GM11168 (cell line): ENCODE measurements around the gene STIM1.

ENCODE experiments used
- in situ Hi-C: fragments of 300-500 bp; cut with MboI; formaldehyde crosslinking; loops from one replicate; pipeline ENCODE4 v1.12.0; 2022; ENCODE audit warnings: low sequenced_read_pairs; ENCODE audit not compliant: unreplicated experiment

STIM1 gene

DNA sequence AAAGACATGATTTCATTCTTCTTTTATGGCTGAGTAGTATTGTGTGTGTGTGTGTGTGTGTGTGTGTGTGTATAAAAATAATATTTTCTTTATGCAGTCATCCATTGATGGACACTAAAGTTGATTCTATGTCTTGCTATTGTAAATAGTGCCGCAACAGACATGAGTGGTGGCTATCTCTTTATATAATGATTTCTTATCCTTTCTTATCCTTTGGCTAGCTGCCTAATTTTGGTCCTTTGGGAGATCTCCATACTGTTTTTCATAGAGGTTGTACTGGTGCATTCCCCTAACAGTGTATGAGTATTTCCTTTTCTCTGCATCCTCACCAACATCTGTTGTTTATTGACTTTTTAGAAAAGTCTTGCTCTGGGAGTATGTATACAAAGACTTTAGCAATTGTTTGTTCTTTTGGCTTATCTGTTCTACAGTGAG, 107.0 kb downstream of the STIM1 start:
- in situ Hi-C loops = loop anchor here (10.0 kb wide), 1 partner anchor 108 kb away; the partner anchor contains the start of gene STIM1

DNA sequence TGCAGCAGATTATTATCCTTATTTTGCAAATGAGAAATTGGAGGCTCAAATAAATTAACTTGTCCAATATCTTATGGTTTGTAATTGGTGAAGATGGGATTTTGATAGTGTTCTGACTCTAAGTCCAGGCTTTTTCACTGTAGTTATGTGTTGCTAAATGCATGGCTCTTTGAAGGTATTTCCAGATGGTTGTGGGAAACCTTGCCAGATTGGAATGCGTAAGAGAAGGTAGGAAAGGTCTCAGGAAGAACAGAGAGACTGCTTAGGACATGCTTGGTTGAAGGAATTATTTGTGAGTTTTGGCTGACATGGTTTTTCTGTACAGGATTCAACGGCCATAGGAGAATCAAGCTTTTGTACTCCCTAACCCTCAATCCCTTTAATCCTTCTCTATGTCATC, 108.6 kb downstream of the STIM1 start:
- in situ Hi-C loops = loop anchor here (10.0 kb wide), 1 partner anchor 109 kb away; the partner anchor contains the start of gene STIM1

DNA sequence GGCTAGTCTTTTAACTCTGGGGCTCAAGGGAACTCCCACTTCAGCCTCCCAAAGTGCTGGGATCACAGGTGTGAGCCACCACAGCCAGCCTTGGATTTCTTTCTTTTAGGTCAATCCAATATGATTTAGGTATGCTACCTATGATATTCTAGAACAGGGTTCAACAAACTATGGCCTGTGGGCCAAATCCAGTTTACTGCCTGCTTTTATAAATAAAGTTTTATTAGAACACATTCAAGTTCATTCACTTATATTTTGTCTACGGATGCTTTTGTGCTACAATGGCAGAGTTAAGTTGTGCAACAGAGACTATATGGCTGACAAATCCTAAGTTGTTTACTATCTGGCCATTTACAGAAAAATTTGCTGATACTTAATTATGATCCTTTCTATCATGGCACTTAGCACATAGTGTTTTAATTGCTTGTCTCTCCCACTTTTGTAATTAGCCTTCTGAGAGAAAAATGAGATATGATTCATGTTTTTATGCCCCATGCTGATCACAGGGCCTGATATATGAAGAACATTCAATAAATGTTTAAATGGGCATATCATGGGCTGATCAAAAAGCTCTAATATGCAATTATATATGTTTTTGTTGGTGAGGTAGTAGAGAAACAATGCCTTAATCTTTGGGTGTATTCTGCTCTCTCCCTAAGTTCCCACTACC, 109.6 kb downstream of the STIM1 start:
- in situ Hi-C loops = loop anchor here (10.0 kb wide), 1 partner anchor 110 kb away; the partner anchor contains the start of gene STIM1

DNA sequence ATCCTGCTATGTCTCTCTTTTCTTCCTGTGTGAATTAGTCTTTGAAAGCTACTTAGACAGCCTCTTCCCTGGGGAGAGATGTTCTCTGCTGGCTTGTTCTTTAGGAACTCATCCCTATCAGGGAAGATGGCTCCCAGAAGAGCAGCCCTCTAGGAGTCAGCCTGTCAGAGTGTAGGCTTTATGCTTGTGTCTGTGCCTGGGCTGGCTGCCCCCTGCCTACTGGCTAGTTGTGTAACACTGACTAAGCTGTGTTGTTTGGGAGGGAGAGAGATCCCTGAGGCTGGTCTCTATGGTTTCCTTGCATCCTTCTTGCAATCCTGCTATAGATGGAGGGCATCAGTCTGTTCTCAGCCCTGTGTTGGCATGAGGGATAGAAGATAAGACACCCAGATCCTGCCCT, 112.2 kb downstream of the STIM1 start:
- in situ Hi-C loops = loop anchor here (10.0 kb wide), 1 partner anchor 113 kb away; the partner anchor contains the start of gene STIM1

DNA sequence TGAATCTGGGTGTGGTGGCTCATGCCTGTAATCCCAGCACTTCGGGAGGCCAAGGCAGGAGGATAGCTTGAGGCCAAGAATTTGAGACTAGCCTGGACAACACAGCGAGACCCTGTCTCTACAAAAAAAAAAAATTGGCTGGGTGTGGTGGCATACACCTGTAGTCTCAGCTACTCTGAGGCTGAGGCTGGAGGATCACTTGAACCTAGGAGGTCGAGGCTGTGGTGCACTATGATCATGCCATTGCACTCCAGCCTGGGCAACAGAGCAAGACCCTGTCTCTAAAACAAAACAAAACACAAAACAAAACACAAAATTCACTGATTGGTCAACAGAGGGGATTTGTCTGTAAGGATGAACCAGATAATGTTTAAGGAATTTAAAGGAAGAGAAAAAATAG, 113.7 kb downstream of the STIM1 start:
- in situ Hi-C loops = loop anchor here (10.0 kb wide), 1 partner anchor 114 kb away; the partner anchor contains the start of gene STIM1

DNA sequence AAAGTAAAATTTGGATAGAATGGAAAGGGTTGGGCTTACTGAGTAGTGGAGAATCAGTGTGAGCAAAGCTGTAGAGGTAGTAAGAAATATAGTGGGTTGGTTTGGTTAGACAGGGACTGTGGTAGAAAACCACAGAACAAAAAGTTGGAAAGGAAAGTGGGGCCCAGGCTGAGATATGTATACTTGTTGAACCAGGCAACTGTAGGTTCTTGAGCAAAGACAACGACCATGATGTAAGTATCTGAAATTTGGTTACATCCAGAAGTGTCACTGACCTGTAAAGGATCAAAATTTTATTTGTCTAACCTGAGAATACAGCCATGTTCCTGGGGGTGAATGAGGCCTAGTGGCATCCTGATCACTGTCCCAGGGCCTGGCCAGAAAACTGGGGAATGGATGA, 114.1 kb downstream of the STIM1 start:
- in situ Hi-C loops = loop anchor here (10.0 kb wide), 1 partner anchor 115 kb away; the partner anchor contains the start of gene STIM1

DNA sequence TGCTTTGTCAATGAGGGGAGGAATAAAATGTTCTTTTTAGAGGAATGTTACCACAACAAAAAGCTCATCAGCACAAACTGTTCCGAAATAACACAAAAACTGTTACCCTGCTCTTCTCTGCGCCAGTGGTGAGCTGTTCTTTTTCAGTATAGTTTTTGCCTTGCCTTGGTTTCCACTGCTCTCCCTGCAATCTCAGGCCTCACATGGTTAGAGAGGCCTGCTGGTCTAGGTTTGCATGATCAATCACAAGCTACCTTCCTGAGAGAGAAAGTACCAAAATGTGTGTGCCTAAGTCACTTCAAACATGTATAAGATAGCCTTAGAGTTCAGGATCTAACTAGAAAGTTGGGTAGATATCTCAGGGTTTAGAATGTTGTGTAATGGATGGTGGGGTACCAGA, 114.6 kb downstream of the STIM1 start:
- in situ Hi-C loops = no loop called here

DNA sequence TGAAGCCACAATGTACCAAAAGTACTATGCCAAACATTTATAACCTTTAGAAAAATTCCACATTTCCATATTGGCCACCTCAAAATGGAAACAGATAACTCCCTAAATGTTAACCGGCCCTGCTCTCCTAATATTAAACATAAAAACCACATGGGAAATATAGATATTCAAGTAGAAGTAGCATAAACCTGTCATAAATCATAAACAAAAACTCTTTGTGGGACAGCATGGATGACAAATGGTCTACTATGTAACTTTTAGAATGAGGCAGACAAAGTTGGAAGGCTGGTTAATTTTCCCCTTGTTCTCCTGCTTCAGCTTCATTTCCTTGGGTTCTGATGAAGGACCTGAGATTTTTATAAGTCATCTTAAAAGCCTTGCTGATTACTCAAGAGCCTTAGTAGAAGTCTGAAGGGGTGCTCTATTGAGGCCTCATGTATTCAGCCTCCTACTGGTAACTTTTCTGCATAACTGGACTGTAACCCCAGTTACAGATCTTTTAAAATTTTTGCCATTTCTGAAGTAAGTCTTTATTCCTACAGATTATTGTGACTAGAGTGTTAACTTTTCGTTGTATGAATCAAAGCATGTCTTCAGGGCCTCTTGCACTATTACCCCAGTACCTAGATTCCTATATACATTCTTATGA, 116.4 kb downstream of the STIM1 start:
- in situ Hi-C loops = no loop called here

DNA sequence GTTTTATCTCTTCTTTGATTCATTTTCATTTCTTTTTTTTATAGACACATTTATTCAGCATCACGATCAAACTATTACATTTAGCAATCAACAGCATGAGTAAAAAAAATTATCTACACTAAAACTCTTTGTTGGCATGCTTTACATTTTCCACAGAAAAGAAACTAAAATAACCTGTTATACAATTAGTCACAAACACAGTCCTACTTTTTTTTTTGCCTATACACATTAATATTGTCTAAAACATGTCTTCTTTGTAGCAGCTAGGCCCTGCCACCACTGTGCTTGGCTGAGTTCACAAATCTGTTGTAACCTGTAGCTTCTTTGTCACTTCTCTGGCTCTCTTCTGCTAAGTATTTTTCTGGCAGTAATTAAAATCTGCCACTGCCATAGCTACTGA, 117.0 kb downstream of the STIM1 start:
- in situ Hi-C loops = no loop called here

DNA sequence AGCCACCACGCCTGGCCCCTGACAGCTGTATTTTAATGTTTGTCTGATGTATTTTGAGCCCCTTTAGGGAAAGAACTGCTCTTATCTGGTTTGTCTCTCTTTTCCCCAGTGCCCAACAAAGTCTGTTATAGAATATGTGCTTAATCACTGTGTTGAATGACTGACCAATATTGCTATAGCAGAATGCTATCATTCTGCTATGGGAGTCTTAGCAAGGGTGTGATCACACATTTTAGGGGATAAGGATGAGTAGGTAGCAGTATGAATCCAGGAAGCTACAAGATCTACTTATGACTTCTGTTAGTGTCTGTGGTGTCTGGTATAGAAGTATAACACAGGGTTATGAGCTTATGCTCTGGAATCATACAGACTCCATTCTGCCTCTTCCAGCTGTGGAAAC, 121.6 kb downstream of the STIM1 start:
- in situ Hi-C loops = no loop called here

DNA sequence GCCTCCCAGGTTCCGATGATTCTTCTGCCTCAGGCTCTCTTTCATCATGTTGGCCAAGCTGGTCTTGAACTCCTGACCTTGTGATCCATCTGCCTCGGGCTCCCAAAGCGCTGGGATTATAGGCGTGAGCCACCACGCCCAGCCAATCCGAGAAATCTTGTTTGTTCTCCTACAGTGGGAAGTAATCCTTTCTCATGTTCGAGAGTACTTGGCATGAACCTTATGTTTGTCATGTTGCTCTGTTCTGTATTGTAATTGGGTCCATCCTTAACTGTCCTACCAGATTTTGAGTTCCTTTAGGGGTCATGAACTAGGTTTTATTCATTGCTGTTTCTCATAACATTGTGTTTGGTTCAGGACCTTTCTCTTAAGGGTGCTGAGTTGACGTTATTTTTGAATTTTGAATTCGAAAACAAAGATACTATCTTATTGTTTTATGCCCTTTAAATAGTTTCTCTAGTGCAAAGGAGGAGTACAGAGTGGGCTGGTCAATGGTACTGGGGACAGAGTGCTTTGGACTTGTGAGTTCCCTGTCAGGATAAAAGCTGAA, 125.7 kb downstream of the STIM1 start:
- in situ Hi-C loops = no loop called here

DNA sequence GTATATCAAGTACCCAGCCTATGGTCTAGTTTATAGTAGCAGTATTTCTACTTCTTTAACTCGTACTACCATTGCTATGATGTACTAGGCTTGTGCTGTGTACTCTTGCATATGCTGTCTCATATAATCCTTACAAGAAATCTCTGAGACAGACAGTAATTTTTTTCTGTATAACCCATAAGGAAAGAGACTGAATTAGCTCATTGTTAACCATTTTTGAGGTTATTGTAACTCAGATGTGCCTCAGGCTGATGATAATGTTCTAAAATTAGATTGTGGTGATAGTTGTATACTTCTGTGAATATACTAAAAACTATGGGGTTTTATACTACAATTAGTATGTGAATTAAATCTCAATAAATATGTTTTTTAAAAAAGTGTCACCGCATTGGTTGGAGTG, 127.0 kb downstream of the STIM1 start:
- in situ Hi-C loops = no loop called here

DNA sequence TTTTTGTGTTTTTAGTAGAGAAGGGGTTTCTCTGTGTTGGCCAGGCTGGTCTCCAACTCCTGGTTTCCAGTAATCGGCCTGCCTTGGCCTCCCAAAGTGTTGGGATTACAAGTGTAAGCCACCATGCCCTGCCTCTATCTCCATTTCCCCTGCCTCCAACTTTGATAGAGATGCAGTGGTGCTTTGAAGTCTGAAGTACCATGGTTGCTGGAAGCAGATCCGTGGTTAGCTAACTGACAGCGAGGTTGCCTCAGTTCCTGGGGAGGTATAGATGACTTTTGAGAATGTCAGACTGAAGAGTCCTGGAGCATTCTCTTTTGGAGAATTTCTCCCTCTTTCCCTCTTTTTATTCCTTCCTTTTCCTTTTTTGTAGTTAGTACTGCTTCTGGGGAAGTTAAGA, 127.6 kb downstream of the STIM1 start:
- in situ Hi-C loops = no loop called here

DNA sequence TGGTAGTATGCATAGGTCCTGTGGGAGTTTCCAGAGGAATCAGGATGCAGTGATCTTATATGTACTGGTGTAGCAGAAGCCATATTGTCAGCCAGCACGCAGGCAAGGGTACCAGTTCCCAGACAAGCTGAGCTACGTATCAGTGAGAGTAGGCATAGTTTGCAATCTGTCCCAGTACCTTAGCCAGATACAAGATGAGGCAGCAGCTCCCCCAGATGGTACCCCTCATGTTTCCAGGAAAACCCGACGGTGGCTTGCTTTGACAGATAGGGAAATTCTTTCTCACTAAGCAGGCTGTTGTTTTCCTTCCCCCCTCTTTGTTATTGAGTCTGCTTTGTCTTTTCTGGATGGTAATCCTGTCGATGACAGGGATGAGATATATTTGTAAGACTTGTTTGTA, 129.4 kb downstream of the STIM1 start:
- in situ Hi-C loops = no loop called here

DNA sequence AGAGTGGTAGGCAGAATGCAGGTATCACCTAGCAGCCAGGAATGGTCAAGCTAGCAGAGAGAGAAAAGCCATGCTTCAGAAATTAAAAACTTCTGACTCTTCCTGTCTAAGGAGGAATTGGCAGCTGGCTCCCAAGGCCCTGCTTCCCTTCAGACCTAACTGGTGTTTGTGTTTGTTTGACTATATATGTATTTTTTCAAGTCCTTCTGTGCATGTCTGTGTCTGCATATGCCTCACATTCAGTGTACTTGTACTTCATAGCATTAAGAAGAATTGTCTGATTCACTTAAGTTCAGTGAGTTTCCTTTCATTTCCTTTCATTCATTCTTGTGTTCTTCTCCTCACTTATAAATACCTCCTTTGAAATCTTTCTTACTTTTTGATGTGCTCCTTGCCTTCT, 130.2 kb downstream of the STIM1 start:
- in situ Hi-C loops = no loop called here

DNA sequence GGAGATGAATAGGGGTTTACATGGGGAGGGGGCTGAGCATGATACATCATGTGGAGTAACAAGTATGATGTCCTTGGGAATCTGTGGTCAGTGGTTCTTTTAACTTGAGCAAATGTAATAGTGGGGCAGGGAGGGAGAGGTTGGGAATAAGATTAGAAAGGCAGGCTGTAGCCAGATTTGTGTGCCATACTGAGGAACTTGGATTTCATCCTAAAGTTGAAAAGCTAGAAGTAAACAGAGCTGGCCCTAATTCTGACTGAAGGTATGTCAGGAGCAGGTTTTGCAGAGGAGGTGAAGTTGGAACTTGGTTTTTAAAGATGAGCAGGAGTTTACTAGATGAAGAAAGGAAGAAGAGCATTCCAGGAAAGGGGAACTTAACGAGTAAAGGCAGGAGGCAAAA, 130.8 kb downstream of the STIM1 start:
- in situ Hi-C loops = no loop called here

DNA sequence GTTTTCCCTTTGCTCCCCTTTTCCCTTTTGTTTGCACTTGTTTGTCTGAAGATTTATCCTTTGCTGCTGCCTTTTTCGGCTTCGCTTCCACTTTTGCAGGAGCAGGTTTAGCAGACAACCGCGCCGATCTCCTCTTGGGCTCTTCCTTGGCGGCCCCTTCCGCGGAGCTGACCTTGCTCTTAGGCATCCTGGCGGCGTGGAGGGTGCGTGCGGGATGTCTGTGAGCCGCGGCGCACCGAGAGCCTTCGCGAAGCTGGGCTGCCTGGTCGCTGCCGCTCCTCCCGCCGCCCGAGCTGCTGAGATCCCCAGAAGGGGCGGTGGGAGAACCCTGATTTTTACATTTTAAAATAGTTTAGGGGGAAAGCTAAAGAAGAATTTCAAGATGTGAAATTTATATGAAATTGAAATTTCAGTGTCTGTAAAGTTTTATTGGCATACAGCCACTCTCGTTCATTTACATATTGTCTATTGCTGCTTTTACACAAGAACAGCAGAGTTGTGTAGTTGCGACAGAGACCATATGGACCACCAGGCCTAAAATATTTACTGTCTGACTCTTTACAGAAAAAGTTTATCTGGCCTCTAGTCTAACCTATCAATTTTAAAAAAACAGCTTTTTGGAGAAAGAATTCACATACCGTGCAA, 133.9 kb downstream of the STIM1 start:
- in situ Hi-C loops = no loop called here

DNA sequence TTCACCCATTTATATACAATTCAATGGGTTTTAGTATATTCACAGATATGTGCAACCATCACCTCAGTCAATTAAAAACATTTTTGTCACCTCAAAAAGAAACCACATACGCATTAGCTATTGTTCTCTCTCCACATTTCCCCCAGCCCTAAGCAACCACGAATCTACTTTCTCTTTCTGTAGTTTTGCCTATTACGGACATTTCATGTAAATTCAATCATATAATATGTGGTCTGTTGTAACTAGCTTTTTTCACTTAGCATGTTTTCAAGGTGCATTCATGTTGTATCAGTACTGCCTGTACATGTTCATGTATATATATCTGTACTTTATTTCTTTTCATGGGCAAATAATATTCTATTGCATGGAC, 134.4 kb downstream of the STIM1 start:
- in situ Hi-C loops = no loop called here

DNA sequence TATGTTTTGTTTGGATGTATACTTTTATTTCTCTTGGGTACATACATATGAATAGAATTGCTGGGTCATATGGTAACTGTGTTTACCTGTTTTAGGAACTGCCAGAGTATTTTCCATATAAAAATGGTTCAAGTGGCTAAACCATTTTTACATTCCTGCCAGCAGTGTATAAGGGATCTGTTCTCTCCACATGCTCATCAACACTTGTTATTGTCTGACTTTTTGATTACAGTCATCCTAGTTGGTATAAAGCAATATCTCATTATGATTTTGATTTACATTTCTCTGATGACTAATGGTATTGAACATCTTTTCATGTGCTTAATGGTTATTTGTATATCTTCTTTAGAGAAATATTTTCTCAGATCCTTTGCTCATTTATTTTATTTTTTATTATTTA, 134.9 kb downstream of the STIM1 start:
- in situ Hi-C loops = no loop called here

DNA sequence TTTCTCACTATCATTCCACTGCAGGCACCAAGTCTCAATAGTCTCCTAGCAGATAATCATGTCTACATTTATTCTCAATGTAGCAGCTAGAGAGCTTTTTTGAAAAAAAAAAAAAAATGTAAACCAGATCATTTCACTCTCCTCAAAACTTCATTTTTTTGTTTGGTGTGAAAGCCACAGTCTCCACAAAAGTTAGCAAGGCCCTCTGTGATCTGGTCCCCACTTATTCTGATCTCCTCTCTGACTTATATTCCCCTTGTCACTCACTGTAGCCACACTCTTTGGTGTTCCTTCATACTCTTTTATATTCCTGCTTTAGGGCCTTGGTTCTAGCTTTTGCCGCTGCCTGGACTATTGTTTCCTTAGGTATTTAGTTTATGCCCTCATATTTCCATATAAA, 137.5 kb downstream of the STIM1 start:
- in situ Hi-C loops = no loop called here

DNA sequence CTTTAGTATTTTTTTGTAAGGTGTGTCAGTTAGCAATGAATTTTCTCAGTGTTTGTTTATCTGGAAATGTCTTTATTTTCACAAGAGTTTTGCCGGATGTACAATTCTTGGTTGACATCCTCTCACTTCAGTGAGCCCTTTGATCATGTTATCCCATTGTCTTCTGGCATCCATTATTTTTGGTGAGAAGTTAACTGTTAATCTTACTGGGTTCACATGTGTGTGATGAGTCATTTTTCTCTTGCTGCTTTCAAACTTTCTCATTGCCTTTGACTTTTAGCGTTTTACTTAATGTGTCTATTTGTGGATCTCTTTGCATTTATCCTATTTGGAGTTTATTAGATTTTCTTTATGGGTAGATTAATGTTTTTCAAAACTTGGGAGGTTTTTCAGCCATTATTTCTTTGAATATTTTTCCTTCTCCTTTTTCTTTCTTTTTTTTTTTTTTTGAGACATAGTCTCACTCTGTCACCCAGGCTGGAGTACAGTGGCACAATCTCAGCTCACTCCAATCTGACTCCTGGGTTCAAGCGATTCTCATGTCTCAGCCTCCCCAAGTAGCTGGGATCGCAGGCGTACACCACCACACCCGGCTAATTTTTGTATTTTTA, 138.7 kb downstream of the STIM1 start:
- in situ Hi-C loops = no loop called here
